Measurements from ENCODE around the gene NR6A1. TPM values are rescaled to one million over a fixed set of nuclear protein-coding genes. Genes with fewer than 3 reads are reported as not detected.

NR6A1 gene
- total RNA-seq, 1 donor from 2014 or later = 2.0 TPM

- no peak for DNase-seq
These were observed 157.3 kb downstream of the NR6A1 start for GRCh38 chr9:124613849-124614248.

DNA sequence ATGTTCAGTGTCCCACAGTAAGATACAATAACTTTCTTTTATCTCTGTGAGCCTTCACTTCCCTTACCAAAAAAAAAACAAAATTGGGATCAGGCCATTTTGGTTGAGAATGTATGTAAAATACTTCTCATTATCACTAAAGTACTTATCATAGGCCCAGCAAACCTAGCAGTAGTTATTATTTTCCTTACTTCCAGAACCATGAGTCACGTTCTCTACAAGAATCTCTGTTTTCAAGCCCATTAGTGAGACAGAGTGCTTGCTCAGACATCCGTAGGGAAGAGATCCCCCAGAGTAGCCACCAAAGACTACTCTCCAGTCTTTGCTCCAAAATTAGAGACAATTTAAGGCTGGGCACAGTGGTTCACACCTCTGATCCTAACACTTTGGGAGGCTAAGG, 160.0 kb downstream of the NR6A1 start:
- DNase-seq = no peak

DNA sequence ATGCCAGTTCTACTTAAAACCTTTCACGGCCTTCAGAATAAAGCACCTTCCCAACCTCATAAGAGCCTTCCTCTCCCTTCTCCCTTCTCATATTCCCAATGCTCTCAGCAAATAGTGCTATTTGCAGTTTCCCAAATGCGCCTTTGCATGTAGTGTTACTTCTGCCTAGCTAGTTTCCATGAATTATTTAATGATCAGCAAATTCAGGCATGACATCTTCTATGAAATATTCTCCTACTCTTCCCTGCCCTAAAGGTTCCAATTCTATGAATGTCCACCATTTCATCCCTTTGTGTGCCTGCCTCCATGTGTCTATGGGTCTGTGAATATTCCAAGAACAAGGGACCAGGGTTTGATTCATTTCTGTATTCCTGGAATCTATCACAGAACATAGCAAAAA, 165.1 kb downstream of the NR6A1 start:
- DNase-seq = no peak

- DNase-seq = no peak
These were observed 165.9 kb downstream of the NR6A1 start for GRCh38 chr9:124605258-124605657.

GRCh38 chr9:124602632-124603031, 168.5 kb downstream of the NR6A1 start:
- no peak for DNase-seq

DNA sequence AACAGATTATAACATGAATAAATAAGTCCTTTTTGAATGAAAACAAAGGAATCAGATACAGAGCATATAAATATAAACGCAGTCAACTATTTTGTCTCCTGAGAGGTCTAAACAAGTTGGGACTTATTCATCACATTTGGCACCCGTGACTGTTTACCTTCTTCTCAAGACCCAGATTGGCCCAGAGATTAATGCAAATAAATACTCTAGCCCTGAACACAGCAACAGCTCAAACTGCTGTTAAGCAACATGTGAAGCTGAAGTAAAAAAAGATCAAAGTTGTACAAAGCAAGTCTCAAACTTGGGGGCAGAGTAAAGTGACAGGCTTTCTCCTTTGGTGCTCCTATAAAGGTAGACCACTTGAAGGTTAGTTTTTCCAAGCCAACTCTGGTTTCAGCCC, 168.9 kb downstream of the NR6A1 start:
- no peak for DNase-seq

DNA sequence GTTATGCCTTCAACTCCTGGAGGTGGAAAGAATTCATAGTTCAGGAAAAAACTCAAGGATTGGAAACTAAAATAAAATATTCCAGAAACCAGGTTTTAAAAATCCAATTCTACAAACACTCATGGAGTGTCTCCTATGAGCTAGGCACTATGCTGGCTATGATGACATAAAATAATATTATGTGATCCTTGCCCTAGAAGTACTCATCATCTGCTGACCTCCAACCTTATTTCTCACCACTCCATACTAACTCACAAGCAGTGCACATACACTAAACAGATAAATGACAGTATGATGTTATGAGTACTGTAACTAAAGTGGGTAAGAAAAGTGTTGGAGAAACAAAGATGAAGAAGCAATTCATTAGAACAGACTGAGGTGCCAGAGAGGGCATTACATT, 170.7 kb downstream of the NR6A1 start:
- DNase-seq = no peak

- no peak for DNase-seq
These were observed 171.9 kb downstream of the NR6A1 start for GRCh38 chr9:124599121-124599795.

- DNase-seq = no peak
These were observed 173.1 kb downstream of the NR6A1 start for GRCh38 chr9:124598048-124598447.

DNA sequence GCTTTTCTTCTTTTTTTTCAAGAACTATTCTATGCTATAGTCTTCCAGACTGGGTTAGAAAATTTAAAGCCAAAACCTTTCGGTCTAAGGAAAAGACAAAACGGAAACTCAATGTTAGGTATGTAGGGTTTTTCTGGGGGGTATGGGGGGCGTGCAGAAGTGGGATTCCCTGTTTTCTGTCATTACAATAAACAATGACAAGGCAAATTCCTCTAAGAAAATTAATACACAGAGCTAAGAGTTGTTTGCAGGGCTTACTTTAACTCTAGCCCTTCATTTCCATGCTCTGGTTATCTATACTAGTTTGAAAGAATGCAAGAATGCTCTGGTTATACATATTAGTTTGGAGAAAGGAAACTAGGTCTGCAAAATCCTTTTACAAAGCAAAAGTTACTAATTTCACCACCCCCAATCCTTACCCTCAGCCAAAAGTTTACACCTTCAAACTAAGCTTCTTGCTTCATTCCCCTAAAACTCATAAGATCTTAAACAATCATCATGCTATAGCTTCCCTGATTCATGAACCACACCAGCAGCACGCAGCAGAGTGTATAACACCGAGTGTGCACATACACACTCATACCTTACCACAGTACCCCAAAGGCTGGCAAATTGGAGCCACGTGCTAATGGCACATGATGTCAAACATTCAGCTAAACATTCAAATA, 174.8 kb downstream of the NR6A1 start:
- no peak for DNase-seq

DNA sequence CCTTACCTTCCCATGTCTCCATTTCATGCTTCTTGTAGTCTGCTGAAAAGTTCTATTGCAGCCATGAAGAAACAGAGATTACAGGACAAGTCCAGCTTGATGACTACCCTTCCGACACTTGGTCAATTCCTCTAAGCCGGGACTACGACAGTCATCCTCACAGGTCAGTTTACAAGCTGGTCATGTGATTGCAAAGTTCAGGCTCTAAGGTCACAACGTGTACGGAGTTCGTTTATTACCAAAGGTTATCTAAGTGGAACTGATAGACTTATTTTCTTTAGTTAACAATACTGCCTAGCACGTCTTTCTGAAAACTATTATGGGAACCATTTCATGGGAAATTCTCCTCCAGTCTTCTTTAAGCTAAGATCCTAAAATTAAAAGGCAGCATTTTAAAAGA, 175.4 kb downstream of the NR6A1 start:
- no peak for DNase-seq

GRCh38 chr9:124594673-124595072, 176.4 kb downstream of the NR6A1 start:
- no peak for DNase-seq

- no peak for DNase-seq
These were observed 176.9 kb downstream of the NR6A1 start for GRCh38 chr9:124594225-124594624.

DNA sequence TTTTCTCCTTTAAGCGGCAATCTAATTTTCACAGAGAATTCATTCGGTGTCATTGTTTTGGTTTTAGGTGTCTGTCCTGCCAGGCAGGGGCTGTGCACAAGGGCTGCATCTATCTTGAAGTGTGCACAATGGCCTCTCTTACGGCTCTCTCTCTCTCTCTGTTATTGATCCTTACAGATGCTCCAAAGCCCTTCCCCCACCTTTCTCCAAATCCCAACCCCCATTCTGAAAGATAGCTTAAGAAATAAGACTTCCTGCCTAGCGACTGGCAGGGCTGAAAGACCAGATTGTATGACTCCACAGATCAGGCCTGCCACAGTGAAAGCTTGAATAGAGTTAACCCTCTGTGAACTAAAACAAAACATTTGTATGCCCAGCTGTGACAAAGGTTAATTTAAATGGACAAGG, 177.5 kb downstream of the NR6A1 start:
- DNase-seq = no peak

DNA sequence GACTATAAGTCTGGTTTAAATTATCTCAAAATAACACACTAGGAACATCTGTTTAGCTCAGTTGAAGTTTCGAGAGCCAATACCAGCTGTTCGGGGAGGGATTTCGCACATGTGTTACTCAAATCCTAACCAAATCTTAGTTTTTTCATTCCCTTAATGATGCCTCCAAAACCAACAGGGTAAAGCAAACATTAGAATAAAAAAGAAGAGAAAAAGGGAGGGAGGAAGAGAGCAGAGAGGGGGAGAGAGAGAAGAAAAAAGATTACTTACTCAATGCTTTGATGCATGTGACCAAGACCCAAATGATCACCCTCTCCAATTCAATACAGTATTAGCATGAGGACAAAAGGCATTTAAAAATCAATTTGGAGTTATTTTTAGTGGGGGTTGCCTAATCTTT, 177.9 kb downstream of the NR6A1 start:
- no peak for DNase-seq

GRCh38 chr9:124590889-124591641, 180.0 kb downstream of the NR6A1 start:
- no peak for DNase-seq

- DNase-seq = no peak
These were observed 186.5 kb downstream of the NR6A1 start for GRCh38 chr9:124584631-124585030.

DNA sequence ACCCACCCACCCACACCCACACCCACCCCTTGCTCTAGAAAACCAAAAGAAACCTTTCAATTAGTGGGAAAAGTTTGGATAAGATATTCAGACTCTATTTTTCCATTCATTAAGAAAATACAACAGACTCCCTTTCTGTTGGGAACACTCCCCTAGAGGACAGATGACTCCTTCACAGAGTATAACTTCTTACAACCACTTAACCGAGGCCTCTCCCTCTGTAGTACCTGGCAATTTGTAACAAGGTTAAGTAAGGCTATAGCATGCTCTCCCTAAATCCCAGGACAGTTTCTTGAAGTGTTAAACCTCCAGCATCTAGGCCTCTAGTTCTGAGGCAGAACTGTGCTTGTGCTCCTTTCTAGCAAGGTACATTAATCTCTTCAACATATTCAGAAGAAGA, 188.0 kb downstream of the NR6A1 start:
- DNase-seq = no peak

DNA sequence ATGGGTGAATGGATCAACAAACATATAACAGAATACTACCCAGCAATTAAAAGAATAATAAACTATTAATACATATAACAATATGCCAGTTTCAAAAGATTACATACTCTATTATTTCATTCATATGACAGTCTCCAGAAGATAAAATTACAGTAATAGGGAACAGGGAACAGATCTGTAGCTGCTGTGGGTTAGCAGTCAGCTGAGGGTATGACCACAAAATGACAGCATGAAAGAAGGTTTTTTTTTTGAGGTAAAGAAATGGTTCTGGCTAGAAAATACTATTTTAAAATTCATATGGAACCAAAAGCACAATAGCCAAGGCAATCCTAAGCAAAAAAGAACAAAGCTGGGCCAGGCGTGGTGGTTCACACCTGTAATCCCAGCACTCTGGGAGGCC, 190.9 kb downstream of the NR6A1 start:
- DNase-seq = no peak

DNA sequence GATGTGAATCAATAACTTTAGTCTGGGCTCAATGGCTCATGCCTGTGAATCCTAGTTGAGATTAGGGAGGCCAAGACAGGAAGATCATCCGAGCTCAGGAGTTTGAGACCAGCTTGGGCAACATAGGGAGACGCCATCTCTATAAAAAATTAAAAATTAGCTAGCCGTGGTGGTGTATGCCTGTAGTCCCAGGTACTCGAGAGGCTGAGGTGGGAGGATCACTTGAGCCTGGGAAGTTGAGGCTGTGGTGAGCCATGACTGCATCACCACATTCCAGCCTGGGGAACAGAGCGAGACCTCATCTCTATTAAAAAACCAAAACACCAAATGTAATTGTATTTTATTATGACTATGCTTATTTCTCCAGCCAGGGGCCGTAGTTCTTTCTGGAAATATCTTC, 194.4 kb downstream of the NR6A1 start:
- no peak for DNase-seq

DNA sequence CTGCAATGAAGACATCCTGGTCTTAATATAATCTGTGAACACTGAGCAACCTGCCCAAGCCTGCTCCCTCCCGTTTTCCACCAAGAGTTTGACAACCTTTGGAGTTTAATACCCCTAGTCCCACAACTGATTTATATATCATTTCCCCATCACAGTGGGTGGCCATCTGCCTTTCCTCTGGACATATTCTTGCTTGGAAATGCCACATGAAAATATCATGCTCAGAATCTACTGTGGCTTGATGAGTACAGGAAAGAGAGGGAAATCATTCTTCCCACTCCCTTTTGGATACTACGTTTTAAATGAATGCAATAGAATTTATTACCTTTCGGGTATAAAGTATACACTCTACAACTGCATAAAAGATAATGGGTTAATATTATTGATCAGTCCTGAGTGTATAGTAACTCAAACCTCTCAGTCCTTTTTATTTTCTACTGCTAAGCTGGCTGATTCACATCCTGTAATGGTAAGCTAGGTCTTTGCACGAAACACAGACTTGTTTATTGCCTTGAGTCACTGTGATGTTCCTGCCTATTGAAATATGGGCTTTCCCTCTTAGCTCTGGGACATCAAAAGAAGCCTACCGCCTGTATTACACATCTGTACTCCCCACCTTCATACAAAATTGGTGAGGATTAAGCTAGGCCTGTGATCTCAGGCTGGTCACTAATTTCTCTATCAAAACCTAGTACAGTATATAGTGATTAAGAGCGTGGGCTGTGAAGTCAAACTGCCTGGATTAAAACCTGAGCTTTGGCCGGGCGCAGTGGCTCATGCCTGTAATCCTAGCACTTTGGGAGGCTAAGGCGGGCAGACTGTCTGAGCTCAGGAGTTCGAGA, 196.4 kb downstream of the NR6A1 start:
- DNase-seq = no peak

DNA sequence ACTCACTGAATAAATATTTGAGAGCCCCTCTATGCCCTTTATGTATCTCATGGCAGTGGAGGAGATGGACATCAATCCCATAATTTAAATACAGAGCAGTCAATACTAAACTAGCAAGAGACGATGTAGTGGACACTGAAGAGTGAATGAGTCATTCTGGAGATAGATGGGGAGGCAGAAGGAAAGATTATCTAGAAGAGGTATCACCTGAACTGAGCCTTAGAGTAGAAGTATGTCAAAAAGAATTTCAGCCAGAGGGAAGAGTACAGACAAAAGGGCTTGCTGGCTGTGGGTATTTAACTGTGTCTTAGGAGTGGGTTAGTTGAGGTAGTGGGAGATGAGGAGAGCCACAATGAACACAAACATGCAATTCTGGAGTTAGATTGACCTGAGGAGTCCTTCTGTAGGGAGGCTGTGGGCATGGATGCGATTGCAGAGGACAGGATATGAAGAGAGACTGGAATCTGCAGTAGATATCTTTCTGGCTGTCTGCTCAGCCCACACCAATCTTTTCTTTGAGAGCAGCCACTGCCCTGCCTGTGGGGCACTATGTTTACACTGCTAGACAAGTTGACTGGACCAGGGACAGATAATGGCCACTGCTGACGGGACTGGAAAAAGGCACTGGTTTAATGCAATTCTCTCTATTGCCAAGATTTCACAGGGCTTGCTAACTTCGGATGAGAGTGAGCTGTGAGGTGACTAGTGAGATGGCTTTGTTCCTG, 200.0 kb downstream of the NR6A1 start:
- no peak for DNase-seq

All from occipital lobe (tissue), 2 donors.